Epithelial cell of esophagus (primary cell): ENCODE measurements around the gene CHRNA4.

Experiments
- DNase-seq: peaks from one replicate; pipeline ENCODE4 v3.0.0; 2010; ENCODE audit warnings: low read depth
- H3K4me3 ChIP-seq: 2 replicates; pipeline ENCODE4 v1.5.1; 2011; ENCODE audit warnings: mild to moderate bottlenecking, low read length, control low read depth
- CTCF ChIP-seq: IDR thresholded peaks from 2 replicates; pipeline ENCODE4 v1.5.1; 2011; ENCODE audit warnings: low read depth, mild to moderate bottlenecking, low read length, control low read depth, inconsistent platforms; ENCODE audit not compliant: insufficient read depth; ENCODE audit errors: missing control alignments

CHRNA4 gene

GRCh38 chr20:63387917-63388316 is 26.8 kb upstream of the CHRNA4 start:
- H3K4me3 ChIP-seq, result no peak overlapping the region
- no peak for TF ChIP-seq CTCF
- no peak for DNase-seq

GRCh38 chr20:63387393-63387792 is 26.2 kb upstream of the CHRNA4 start:
- no peak for DNase-seq
- no peak overlapping the region for H3K4me3 ChIP-seq
- TF ChIP-seq CTCF, result no peak

GRCh38 chr20:63386491-63386890 is 25.3 kb upstream of the CHRNA4 start:
- H3K4me3 ChIP-seq, result no peak overlapping the region
- no peak for DNase-seq
- no peak for TF ChIP-seq CTCF

- no peak for DNase-seq
- no peak overlapping the region for H3K4me3 ChIP-seq
- no peak for TF ChIP-seq CTCF
Measured at GRCh38 chr20:63385819-63386218, 24.7 kb upstream of the CHRNA4 start.

- DNase-seq, result no peak
- TF ChIP-seq CTCF, result no peak
- no peak overlapping the region for H3K4me3 ChIP-seq
Measured at GRCh38 chr20:63384336-63384735, 23.2 kb upstream of the CHRNA4 start.

GRCh38 chr20:63383556-63383955 is 22.4 kb upstream of the CHRNA4 start:
- no peak overlapping the region for H3K4me3 ChIP-seq
- no peak for DNase-seq
- no peak for TF ChIP-seq CTCF

- H3K4me3 ChIP-seq, result no peak overlapping the region
- TF ChIP-seq CTCF, result no peak
- DNase-seq, result no peak
Measured at GRCh38 chr20:63382551-63383300, 21.6 kb upstream of the CHRNA4 start.
